ENCODE results near the gene SPAG5. TPM values are rescaled to one million over a fixed set of nuclear protein-coding genes. Genes with fewer than 3 reads are reported as not detected.
"Not testable (repeated sequence)": the region's sequence is repeated elsewhere in the genome, so short reads cannot be mapped to it uniquely, and the experiment has no call there.

The SPAG5 gene
- total RNA-seq, 2 donors from 2014 or later = 4.6 to 17.3 TPM

GRCh38 chr17:28576758-28577465 lies 21.9 kb downstream of the SPAG5 start, which contains the start of gene ALDOC:
Gene ALDOC (minus strand): TSS chr17:28576895. CDS start chr17:28575532, 1,363 bp downstream.
- no peaks in the 10 kb centered on the region for H3K36me3 ChIP-seq
- DNase-seq (ENCODE audit: low spot score) = peak; percentile 98
- H3K9me3 ChIP-seq = no peaks in the 10 kb centered on the region
- WGBS = 5% methylated on average over 26 of the region's 26 CpGs
- no peaks in the 10 kb centered on the region for H3K27me3 ChIP-seq (replicated peaks; ENCODE audit: insufficient read depth)
- peaks cover 6% of the 10 kb centered on the region for H3K4me1 ChIP-seq (replicated peaks)
- intact Hi-C loops (cut with DNase I) = no loop called here
- peak within 1 kb of the TSS in 1 of 2 donors; percentile 21 for H3K4me3 ChIP-seq
- H3K27ac ChIP-seq = peak within 1 kb of the TSS; percentile 34 to 35
- TF ChIP-seq CTCF (IDR thresholded peaks at IDR 0.05) (peak in 2 of 4 experiments; percentile 8 to 19), POLR2A (IDR thresholded peaks at IDR 0.05) (peak; percentile 100), POLR2AphosphoS5 (IDR thresholded peaks at IDR 0.05) (peak; percentile 100)

- H3K27me3 ChIP-seq (replicated peaks; ENCODE audit: insufficient read depth); H3K27ac ChIP-seq; DNase-seq (ENCODE audit: low spot score); H3K9me3 ChIP-seq; H3K4me3 ChIP-seq; H3K4me1 ChIP-seq (replicated peaks); intact Hi-C loops (cut with DNase I); H3K36me3 ChIP-seq: not testable (repeated sequence)
- 52% methylated on average over 3 of the region's 3 CpGs for WGBS
These were observed 22.8 kb downstream of the SPAG5 start for GRCh38 chr17:28576016-28576415.

GRCh38 chr17:28575126-28575795 lies 23.6 kb downstream of the SPAG5 start:
- Histone ChIP-seq H3K36me3 (no peaks in the 10 kb centered on the region), H3K4me1 (replicated peaks) (peaks cover 6% of the 10 kb centered on the region), H3K27me3 (replicated peaks; ENCODE audit: insufficient read depth) (no peaks in the 10 kb centered on the region), H3K4me3 (no peak overlapping the region), H3K27ac (no peak overlapping the region), H3K9me3 (no peaks in the 10 kb centered on the region)
- 94% methylated on average over 14 of the region's 14 CpGs for WGBS
- TF ChIP-seq POLR2AphosphoS5 (IDR thresholded peaks at IDR 0.05) (no peak), CTCF (IDR thresholded peaks at IDR 0.05) (no peak), POLR2A (IDR thresholded peaks at IDR 0.05) (no peak)
- intact Hi-C loops (cut with DNase I) = no loop called here
- no peak for DNase-seq (ENCODE audit: low spot score)

- no peak for DNase-seq (ENCODE audit: low spot score)
- Histone ChIP-seq H3K27ac (no peak overlapping the region), H3K9me3 (no peaks in the 10 kb centered on the region), H3K4me3 (no peak overlapping the region), H3K36me3 (no peaks in the 10 kb centered on the region), H3K27me3 (replicated peaks; ENCODE audit: insufficient read depth) (no peaks in the 10 kb centered on the region), H3K4me1 (replicated peaks) (peaks cover 6% of the 10 kb centered on the region)
- 86% methylated on average over 7 of the region's 7 CpGs for WGBS
- intact Hi-C loops (cut with DNase I) = no loop called here
- TF ChIP-seq CTCF (IDR thresholded peaks at IDR 0.05) (no peak), POLR2AphosphoS5 (IDR thresholded peaks at IDR 0.05) (no peak), POLR2A (IDR thresholded peaks at IDR 0.05) (no peak)
These were observed 24.3 kb downstream of the SPAG5 start for GRCh38 chr17:28574526-28574925.

GRCh38 chr17:28573966-28574480 lies 24.8 kb downstream of the SPAG5 start:
- 97% methylated on average over 6 of the region's 6 CpGs for WGBS
- peaks cover 6% of the 10 kb centered on the region for H3K4me1 ChIP-seq (replicated peaks)

More at GRCh38 chr17:28573966-28574480, 24.8 kb downstream of the SPAG5 start:
- intact Hi-C loops (cut with DNase I) = no loop called here
- Histone ChIP-seq H3K9me3 (no peaks in the 10 kb centered on the region), H3K4me3 (no peak overlapping the region), H3K27ac (no peak overlapping the region), H3K27me3 (replicated peaks; ENCODE audit: insufficient read depth) (no peaks in the 10 kb centered on the region), H3K36me3 (no peaks in the 10 kb centered on the region)
- no peak for DNase-seq (ENCODE audit: low spot score)
- TF ChIP-seq POLR2AphosphoS5 (IDR thresholded peaks at IDR 0.05) = no peak
- no peak for TF ChIP-seq POLR2A (IDR thresholded peaks at IDR 0.05)
- TF ChIP-seq CTCF (IDR thresholded peaks at IDR 0.05) = no peak

All from prostate gland (tissue), 2 donors.